HG03575 (cell line): Measurements from ENCODE around the gene VSTM4.

ENCODE experiments used
- ATAC-seq: cut with Tn5 transposase; IDR thresholded peaks from one replicate; pipeline ENCODE4 v1.9.1; 2021; ENCODE audit not compliant: unreplicated experiment, insufficient number of reproducible peaks, low FRiP score; ENCODE audit errors: extremely low read depth

The VSTM4 gene

GRCh38 chr10:49079072-49079471 is 36.2 kb downstream of the VSTM4 start:
- ATAC-seq = no peak

DNA sequence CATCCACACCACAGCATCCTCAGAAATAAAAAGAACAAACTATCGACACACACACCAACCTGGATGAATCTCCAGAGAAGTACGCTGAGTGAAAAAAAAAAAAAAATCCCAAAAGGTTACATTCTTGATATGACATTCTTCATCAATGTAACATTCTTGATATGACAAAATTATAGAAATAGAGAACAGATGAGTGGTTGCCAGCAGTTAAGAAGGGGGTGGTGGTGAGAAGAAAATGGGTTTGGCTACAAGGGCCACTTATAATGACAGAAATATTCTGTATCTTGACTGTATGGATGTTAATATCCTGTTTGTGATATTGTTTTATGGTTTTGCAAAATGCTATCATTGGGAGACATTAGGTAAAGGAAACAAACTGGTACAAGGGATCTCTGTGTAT is 36.9 kb downstream of the VSTM4 start:
- ATAC-seq = no peak

DNA sequence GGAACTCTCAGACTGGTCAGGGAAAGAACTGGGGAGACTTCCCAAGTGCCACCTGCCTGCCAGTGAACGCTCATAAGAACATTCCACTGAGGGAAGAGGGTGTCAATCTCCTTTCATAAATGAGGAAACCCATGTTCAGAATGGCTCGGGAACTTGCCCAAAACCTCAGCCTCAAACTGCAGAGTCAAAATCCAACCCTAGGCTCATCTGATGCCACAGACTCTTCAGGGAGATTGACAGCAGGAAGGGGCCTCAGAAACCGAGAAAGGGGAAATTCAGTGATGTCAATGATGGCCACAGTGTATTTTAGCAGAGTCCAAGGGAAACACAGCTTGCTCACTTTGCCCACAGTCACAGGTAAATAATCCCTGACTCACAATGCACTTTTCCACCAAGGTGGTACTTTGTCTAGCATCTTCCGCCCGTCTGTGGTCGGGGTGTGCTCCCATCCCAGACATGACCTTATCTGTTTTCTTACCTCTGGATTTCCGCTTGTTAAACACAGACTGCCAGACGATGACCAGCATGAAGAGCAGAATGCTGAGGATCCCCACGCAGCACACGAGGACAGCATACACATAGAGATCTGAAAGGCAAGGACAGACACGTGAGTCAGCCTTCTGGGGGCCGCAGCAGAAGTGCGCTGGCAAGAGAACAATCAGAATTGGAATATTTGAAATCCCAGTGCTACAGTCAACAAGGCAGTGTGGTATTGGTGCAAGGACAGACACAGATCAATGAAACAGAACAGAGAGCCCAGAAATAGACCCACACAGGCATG is 38.4 kb downstream of the VSTM4 start:
- no peak for ATAC-seq

GRCh38 chr10:49076319-49076718 is 39.0 kb downstream of the VSTM4 start:
- no peak for ATAC-seq

GRCh38 chr10:49075743-49076142 is 39.6 kb downstream of the VSTM4 start:
- no peak for ATAC-seq

DNA sequence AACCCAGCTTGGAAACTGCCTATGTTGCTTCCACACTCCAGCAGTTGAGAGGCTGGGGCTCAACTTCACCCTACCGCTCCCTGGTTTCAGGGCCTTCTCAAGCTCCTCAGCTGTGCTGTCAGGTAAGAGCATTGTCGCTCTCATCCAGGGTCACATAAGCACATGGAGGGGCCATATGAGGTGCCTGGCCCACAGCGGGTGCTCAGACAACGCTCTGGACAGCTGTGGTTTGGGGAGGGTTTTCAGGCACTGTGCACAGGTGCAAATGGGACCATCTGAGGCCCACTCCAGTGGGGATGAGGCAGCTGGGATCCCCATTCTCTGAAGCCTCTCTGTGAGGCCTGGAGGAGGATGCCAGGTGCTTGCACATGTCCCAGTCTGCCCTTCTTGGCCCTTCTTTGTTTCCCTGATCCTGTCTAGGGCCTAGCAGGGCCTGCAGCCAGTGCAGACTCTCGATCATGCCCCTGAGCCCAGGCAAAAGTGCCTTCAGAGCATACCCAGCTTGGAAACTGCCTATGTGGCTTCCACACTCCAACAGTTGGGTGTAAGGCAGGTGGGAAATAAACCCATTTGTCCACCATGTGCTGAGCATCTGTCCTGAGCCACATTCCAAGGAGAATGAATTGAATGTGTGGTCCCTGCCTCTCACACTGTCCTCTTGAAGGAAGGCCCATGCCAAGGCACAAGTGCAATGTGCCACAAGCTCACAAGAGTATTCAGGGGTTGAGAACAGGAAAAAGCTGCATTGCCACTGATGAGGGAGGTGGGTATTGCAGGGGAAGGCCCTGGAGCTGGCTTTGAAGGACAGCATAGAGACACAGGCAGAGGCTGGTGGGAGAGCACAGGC is 40.3 kb downstream of the VSTM4 start:
- ATAC-seq = no peak

DNA sequence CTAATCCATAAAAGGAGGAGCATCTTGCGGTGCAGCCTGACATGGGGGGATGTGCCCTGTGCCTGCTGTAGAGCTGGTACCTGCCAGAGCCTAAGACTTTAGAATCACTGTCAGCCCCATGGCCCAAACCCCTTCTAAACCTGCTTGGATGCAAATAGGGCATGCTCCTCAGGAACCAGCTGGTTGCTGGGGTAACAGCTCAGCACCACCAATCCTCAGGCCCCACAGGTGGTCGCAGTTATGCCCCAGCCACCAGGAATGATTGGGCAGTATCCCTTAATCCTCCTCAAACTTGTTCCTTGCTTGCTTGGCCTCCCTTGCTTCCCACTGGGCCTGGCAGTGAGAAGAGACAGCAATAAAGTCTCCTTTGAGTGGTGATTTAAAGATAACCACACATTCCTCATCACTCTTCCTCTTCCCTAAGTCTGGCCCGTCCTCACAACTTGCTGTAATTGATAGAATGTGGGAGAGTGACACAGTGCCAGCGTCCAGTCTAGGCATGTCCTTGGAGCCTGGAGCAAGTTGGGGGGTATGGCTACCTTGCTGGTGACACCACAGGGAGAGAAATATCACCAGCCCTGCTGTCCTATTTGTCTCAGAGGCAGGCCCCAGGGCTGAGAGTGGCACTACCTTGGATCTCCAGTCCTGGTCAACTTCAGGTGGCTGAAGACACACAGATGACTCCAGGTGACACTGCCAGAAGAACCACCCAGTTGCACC is 43.0 kb downstream of the VSTM4 start:
- ATAC-seq = no peak

DNA sequence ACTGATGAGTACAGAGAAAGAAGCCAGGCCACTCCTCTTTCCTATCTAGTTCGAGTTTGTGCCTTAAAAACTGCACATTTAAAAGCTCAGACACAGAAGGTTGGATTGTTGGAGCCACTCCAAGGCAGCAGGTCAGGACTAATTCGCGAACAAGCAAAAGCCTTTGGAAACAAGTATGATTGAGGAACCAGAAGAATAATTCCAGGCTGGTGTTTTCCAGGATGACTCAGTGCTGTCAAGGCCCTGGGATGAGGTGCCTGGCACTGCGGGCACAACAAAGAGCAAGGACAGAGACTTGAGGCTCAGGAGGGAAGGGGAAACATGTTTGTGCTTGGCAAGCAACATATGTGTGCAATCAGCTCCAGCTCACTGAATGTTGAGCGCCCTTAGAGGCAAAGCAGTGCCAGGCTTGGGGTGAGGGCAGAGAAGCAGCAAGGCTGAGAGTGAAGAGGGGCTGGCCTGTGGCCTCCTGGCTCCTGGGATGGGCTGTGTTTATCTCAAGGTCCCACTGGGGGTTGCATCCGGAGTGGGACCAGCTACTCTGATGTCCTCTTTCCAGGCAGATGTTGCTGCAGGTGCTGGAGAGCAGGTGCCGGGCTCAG is 44.1 kb downstream of the VSTM4 start:
- no peak for ATAC-seq

DNA sequence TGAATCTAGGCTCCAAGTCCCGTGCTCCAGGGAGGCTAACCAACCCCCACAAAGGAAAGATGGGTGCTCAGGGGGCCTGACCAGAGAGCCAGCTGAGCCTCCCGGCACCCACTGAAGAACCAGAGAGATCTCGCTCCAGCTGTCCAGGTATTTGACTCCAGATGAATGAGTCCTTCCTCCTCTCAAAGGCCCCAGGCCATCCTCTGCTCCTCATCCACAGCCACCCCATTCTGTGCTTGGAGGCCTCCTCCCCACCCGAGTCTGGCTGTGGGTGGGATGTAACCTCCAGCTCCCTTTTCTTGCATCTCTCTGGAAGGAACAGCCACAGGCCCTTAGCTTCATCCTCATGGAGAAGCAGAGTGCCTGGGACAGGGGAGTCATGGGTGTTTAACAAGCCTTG is 44.6 kb downstream of the VSTM4 start:
- no peak for ATAC-seq

DNA sequence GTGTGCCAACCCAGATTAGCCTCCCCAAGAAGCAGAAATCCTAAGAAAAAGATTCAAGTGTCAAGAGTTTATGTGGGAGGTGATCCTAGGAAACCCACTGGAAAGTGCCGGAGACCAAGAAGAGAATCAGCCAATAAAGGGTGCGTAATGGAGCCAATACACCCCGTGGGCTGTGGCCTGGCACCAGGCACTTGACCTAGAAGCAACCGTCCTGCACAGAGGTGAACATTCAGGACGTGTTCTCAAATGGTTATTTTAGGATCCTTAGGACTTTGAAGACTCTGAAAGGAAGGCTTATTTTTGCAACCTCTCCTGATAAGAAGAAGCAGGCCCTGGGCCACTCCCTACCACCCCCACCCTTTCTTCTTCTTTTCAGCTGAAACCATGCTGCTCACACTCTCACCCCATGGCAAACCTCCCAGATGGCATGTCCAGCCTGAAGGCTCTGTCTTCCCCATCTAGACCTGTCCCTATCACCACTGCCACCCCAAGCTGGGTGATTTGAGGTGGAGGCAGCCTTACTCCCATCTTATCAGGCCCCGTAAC is 46.6 kb downstream of the VSTM4 start:
- ATAC-seq = no peak

GRCh38 chr10:49068209-49068608 is 47.1 kb downstream of the VSTM4 start:
- ATAC-seq = no peak

DNA sequence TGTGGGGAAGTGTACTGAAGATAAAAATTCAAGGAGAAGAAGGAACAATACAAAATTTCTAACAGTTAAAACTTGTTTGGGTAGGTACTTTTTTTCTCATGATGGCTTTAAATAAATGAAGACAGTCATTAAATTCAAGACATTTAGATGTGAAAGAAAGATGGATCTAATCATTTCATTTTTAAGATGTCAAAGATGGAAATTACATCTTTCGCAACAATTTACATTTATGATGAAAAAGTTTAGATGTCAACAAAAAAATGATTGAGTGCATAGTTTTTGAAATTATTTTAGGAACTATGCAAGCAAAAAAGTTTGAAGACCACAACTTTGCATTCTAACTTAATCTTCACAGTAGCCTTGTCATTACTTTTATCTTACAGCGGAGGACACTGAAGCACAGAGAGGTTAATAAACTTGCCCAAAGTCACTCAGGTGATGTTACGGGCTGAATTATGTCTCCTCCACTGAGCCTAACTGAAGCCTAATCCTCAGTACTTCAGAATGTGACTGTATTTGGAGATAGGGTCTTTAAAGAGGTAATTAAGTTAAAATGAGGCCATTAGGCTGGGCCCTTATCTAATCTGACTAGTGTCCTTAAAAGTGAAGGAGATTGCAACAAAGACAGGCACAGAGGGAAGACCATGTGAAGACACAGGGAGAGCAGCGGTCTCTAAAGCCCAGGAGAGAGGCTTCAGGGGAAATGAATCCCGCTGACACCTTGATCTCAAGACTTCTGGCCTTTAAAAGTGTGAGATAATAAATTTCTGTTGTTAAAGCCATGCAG is 48.2 kb downstream of the VSTM4 start:
- ATAC-seq = no peak

GRCh38 chr10:49062229-49062628 is 53.1 kb downstream of the VSTM4 start:
- no peak for ATAC-seq

GRCh38 chr10:49061667-49062066 is 53.7 kb downstream of the VSTM4 start:
- no peak for ATAC-seq

DNA sequence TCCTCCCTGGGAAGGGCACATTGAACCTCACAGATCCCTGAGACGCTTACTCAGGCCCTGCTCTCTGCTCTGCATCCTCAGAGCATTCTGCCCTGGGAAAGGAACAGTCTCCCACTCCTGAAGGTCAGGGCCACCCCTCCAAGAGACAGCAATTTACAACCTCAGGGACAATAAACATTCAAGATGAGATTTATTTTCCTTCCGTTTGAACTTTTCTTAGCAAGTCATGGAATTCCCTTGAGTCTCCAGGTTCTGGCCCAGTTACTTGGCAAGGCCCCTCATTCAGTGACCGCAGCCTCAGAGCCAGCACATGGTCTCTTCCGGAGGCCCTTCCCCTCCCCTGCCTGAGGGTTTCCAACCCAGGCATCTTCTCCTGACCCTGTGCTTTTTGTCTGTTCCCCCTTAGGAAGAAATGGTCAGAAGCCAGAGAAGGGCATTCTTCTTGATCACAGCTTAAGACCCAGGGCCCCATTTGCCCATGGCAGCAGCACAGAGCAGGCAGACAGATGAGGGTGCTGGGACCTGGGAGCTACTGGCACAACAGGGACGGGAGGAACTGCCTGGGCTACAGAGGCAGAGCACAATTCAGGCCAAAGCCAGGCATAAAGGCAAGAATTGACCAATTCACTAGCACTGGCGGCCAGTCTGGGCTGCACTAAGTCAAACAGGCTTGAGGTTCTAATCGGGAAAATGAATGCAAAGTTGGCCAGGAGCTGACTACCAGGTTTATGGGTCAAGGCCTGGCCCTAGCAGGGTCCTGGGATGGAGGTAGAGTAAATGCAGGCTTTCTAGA is 56.7 kb downstream of the VSTM4 start:
- ATAC-seq = no peak

- ATAC-seq = no peak
These were observed 58.0 kb downstream of the VSTM4 start for GRCh38 chr10:49057231-49057880.

DNA sequence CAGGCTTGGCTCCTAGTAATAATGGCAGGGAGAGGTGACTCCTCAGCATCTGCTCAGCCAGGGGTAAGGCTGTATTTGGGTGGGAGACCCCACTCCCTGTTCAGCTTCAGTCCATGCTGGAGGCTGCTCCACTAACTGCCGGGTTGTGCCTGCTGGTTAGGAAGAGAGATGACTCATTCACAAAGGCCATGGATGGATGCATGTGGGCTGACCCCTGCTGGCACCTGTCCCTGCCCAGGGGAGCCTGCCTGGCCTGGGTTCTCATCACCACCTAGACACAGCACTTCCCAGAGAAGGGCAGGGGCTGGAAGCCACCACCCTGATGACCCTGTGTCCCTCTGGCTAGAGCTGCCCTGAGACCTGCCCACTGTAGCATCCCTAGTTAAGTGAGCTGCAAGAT is 59.0 kb downstream of the VSTM4 start:
- ATAC-seq = no peak
